Nephron (organoid): ENCODE data around the gene DCTN3.

ENCODE experiments used
- H3K27ac Mint-ChIP-seq, 3 experiments: 2 replicates each; pipeline ENCODE4 v1.8.0; 2020; ENCODE audit warnings: mixed read lengths in 3 of 3, mild to moderate bottlenecking in 2 of 3, moderate library complexity in 1 of 3
- H3K27me3 Mint-ChIP-seq: 2 replicates; pipeline ENCODE4 v1.8.0; 2021; ENCODE audit warnings: low read depth, mild to moderate bottlenecking, moderate library complexity, mixed read lengths
- H3K36me3 Mint-ChIP-seq: 2 replicates; pipeline ENCODE4 v1.8.0; 2020; ENCODE audit warnings: low read depth, mixed read lengths
- H3K4me1 Mint-ChIP-seq: 2 replicates; pipeline ENCODE4 v1.8.0; 2020; ENCODE audit warnings: mixed read lengths
- H3K4me3 Mint-ChIP-seq, 3 experiments: 2 replicates each; pipeline ENCODE4 v1.8.0; 2020; ENCODE audit warnings: mild to moderate bottlenecking in 3 of 3, mixed read lengths in 3 of 3, moderate library complexity in 2 of 3
- H3K9me3 Mint-ChIP-seq: 2 replicates; pipeline ENCODE4 v1.8.0; 2020; ENCODE audit warnings: mixed read lengths
- TF ChIP-seq, protein P1 (sequence below), 3 experiments: fragments of 200-600 bp; sonication (generic); IDR thresholded peaks; one replicate each; pipeline ENCODE4 v1.5.0; 2021; ENCODE audit warnings: antibody characterized with exemption in 3 of 3; ENCODE audit not compliant: unreplicated experiment in 3 of 3

DCTN3 gene

DNA sequence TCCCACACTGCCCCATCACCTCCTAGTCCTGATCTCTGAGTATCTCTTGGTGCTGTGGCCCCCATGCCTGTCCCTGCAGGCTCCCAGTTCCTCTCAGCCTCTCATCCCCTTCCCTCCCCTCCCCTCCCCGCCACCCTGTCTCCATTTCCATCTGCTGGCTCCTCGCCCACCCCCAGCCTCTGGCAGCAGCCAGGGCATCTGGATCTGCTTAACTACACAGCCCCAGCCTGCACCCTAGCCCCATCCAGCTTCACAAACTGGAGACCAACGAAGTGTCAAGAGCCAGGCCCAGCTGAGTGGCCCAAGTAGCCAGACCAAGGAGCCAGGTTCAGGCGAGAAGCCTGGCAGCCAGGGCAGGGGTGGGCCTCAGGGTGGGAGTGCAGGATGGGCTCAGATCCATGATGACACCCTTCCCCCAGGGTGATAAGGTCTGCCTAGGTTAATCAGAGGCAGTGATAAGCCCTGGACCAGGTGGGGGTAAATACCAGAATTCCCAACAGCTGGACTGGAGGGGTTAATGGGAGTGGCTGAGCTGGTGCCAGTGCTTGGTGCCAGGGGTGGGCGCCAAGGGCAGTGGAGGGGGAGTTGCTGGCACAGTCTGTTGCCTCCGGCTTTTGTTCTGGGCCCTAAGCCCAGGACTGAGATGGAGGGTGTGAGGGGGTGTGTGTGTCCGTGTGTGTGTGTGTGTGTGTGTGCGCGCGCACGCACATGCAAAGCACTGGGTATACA is 34.2 kb upstream of the DCTN3 start:
- peaks cover 63% of the 10 kb centered on the region for H3K4me1 Mint-ChIP-seq
- peak overlapping the region; percentile 74 to 95 (median 89) for H3K4me3 Mint-ChIP-seq
- H3K9me3 Mint-ChIP-seq: no peaks in the 10 kb centered on the region
- no peaks in the 10 kb centered on the region for H3K27me3 Mint-ChIP-seq
- H3K27ac Mint-ChIP-seq: peak overlapping the region; percentile 99
- TF ChIP-seq, protein P1, sequence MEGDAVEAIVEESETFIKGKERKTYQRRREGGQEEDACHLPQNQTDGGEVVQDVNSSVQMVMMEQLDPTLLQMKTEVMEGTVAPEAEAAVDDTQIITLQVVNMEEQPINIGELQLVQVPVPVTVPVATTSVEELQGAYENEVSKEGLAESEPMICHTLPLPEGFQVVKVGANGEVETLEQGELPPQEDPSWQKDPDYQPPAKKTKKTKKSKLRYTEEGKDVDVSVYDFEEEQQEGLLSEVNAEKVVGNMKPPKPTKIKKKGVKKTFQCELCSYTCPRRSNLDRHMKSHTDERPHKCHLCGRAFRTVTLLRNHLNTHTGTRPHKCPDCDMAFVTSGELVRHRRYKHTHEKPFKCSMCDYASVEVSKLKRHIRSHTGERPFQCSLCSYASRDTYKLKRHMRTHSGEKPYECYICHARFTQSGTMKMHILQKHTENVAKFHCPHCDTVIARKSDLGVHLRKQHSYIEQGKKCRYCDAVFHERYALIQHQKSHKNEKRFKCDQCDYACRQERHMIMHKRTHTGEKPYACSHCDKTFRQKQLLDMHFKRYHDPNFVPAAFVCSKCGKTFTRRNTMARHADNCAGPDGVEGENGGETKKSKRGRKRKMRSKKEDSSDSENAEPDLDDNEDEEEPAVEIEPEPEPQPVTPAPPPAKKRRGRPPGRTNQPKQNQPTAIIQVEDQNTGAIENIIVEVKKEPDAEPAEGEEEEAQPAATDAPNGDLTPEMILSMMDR (IDR thresholded peaks at IDR 0.05; ENCODE audit: unreplicated experiment in 3 of 3): no peak
- H3K36me3 Mint-ChIP-seq: peaks cover 15% of the 10 kb centered on the region

DNA sequence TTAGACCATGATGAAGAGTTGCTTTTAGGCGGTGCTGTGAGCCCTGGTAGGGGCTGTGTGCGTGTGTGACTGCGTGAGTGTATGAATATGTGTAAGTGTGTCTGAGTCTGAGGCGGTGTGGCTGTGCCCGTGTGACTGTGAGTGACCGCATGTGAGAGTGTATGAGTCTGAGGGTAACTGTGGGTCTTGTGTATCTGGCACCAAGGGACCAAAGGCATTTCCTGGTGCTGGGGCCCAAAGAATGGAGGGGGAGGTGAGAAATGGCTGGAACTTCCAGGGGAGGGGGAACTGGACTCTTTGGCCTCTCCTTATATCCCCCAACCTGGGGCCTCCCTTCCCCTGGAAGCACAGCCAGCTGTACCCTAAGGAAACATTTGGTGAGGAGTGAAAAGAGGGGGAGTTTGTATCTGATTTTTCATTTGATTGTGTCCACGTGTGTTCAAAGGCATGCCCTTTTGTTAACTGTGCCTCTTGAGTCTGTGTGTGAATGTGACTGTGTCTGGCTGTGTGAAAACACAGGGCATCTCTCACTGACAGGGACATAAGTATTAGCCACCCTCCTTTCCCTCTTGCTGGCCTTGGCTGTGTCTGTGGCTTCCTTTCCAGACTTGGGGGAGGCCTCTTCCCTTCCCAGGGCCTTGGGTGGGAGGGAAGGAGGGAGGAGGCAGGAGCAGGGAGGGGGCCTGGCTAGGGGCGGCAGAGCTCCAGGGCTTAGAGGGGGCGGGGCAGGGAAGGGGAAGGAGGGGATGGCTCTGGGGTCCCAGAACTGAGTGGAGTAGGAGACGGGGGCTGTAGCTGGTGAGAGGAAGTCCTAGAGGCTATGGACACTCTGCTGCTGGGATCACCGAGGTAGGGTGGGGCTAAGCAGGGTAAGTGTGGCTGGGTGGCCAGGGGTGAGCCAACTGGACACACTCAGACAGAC is 33.1 kb upstream of the DCTN3 start:
- TF ChIP-seq, protein P1 (IDR thresholded peaks at IDR 0.05; ENCODE audit: unreplicated experiment in 3 of 3): no peak
- H3K4me1 Mint-ChIP-seq: peaks cover 65% of the 10 kb centered on the region
- no peaks in the 10 kb centered on the region for H3K9me3 Mint-ChIP-seq
- H3K27ac Mint-ChIP-seq: peak overlapping the region; percentile 99
- H3K36me3 Mint-ChIP-seq: peaks cover 24% of the 10 kb centered on the region
- H3K4me3 Mint-ChIP-seq: peak overlapping the region; percentile 74 to 95 (median 89)
- no peaks in the 10 kb centered on the region for H3K27me3 Mint-ChIP-seq

DNA sequence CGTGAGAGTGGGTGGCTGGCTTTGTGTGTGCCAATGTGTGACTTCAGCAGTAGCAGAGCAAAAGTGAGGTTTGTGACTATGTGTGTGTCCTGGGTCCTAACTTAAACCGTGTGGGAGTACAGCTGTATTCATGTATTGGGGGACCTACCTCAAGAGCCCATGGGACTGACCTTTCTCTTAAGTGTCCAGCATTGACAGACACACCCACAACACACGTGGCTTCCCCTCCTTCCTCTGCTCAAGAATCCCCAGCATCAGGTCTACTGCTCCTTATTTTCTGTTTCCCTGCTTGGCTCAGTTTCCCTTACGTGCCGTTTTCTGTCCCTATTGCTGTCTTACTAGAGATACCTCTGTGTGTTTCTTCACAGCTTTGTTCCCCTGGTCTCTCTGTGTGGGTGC is 32.3 kb upstream of the DCTN3 start:
- Mint-ChIP-seq H3K9me3 (no peaks in the 10 kb centered on the region), H3K27me3 (no peaks in the 10 kb centered on the region), H3K4me1 (peaks cover 71% of the 10 kb centered on the region), H3K4me3 (peak overlapping the region; percentile 74 to 95 (median 89)), H3K27ac (peak overlapping the region; percentile 99), H3K36me3 (peaks cover 32% of the 10 kb centered on the region)
- TF ChIP-seq, protein P1 (IDR thresholded peaks at IDR 0.05; ENCODE audit: unreplicated experiment in 3 of 3): no peak

DNA sequence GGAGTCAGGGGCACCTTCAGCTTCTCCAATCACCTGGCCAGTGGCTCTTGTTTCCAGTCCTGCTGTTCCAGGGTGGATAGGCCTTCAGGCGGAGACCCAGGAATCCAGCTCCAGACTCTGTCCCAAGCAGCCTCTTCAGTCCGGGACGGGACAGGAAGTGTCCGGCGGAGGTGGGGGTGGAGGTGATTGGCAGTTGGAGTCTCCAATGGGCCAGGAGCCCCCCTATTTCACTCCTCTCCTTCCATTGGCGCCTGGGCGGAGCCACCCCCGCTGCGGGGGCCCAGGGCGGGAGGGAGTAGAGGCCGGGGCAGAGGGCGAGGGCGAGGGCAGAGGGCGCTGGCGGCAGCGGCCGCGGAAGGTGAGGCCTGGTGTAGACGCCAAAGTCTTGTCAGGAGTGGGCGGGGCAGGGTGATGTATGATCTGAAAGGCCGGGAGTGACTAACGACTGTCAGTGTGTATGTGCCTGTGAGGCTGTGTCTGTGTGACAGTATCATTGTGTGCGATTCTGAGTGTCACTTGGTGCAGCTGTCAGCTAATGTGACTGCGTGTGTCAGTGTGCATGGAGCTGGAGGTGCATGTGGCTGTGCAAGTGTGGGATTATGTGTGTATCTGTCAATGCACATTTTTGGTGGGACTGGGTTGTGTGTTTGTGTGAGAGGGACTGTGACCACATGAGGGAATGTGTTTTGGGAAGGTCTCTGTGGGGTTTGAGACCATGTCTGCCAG is 31.7 kb upstream of the DCTN3 start, which contains the start of gene IL11RA:
TSS of gene IL11RA (plus strand) at position 310 of the 726 bp plus-strand sequence. CDS start 3,033 bp downstream, outside the sequence.
- peak within 1 kb of the TSS; percentile 99 for H3K27ac Mint-ChIP-seq
- TF ChIP-seq, protein P1 (IDR thresholded peaks at IDR 0.05; ENCODE audit: unreplicated experiment in 3 of 3): no peak

DNA sequence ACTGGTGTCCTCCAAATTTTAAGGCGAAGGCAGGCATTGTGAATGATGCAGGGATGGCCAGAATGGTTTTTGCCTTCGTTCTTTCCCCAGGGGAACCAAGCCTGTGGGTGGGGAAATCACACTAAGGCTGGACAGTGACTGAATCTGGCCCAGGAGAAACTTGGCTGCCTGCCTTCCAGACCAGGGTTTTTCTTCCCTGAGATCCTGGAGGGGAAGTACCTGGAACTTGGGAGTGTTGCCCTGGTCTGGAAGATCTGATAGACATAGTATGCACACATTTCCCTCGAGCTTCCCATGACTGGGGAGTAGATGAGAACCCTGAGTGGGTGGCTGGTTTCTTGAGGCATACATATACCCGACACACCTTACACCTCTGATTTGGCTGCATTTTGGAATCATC is 31.0 kb upstream of the DCTN3 start:
- Mint-ChIP-seq H3K9me3 (no peaks in the 10 kb centered on the region), H3K36me3 (peaks cover 36% of the 10 kb centered on the region), H3K4me1 (peaks cover 79% of the 10 kb centered on the region), H3K27me3 (no peaks in the 10 kb centered on the region), H3K4me3 (peak overlapping the region; percentile 74 to 95 (median 89)), H3K27ac (peak overlapping the region; percentile 99)
- TF ChIP-seq, protein P1 (IDR thresholded peaks at IDR 0.05; ENCODE audit: unreplicated experiment in 3 of 3): no peak

More for the DNA sequence above, 31.7 kb upstream of the DCTN3 start, which contains the start of gene IL11RA:
- H3K27me3 Mint-ChIP-seq: no peaks in the 10 kb centered on the region
- H3K36me3 Mint-ChIP-seq: peaks cover 36% of the 10 kb centered on the region
- peaks cover 76% of the 10 kb centered on the region for H3K4me1 Mint-ChIP-seq
- no peaks in the 10 kb centered on the region for H3K9me3 Mint-ChIP-seq
- peak within 1 kb of the TSS; percentile 74 to 95 (median 89) for H3K4me3 Mint-ChIP-seq
